ENCODE measurements around the gene HDAC7.

GRCh38 chr12:47801904-47802246 lies 17.8 kb downstream of the HDAC7 start:
- no peak for TF ChIP-seq CTCF (conservative IDR thresholded peaks at IDR 0.05 in 1 of 2, IDR thresholded peaks at IDR 0.05 in 1 of 2; ENCODE audit: low read depth in 1 of 2, low read length in 2 of 2)
- no peak for TF ChIP-seq EZH2 (IDR thresholded peaks at IDR 0.05; ENCODE audit: low read length, missing control alignments)
